ENCODE results near the gene JAM3. TPM values are rescaled to one million over a fixed set of nuclear protein-coding genes. Genes with fewer than 3 reads are reported as not detected.

Gene JAM3
- total RNA-seq, 1 donor, result 61.6 TPM

DNA sequence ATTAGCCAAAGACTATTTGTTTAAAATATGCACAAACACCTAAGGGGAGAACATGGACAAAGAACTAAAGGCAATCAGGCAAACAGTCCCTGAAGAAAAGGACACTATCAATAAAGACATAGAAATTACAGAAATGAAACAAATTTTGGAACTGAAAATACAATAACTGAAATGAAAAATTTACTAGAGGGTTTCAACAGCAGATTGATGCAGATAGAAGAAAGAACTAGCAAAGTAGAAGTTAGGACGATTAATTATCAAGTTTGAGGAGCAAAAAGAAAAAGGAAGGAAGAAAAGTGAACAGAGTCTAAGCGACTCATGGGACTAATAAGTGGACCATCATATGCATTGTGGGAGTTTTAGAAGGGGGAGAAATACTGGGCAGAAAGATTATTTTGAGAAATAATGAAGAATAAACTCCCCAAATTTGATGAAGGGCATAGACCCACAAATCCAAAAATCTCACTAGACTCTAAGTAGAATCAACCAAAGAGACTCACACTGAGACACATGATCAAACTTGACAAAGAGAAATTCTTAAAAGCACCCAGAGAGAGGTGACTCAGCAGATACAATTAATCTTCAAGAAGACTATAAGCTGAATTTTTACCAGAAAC lies 62.9 kb downstream of the JAM3 start:
- no peak overlapping the region for H3K4me3 ChIP-seq (ENCODE audit: low read depth, low read length)
- DNase-seq (ENCODE audit: low read depth), result no peak

DNA sequence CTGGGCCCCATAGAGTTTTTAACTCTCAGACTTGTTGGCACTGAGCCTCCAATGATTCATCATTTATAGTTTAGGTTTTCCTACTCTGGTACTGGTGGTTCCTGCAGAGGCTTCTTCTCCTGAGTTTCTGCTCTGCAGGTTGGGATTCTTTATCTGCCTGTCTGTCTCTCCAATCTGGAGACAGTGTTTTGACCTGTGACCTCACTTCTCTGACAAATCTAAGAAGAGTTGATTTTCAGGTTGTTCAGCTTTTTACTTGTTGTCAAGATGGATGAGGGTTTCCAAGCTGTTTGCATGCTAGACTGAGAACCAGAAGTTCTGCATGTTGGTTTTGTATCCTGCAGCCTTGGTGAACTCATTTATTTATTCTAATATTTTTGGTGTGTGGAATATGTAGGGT lies 63.9 kb downstream of the JAM3 start:
- DNase-seq (ENCODE audit: low read depth), result no peak
- H3K4me3 ChIP-seq (ENCODE audit: low read depth, low read length), result no peak overlapping the region
- no peak for TF ChIP-seq CTCF (IDR thresholded peaks at IDR 0.05; ENCODE audit: insufficient read depth, low read length)

More for the DNA sequence above, 62.9 kb downstream of the JAM3 start:
- no peak for TF ChIP-seq CTCF (IDR thresholded peaks at IDR 0.05; ENCODE audit: insufficient read depth, low read length)

- no peak for TF ChIP-seq CTCF (IDR thresholded peaks at IDR 0.05; ENCODE audit: insufficient read depth, low read length)
- no peak overlapping the region for H3K4me3 ChIP-seq (ENCODE audit: low read depth, low read length)
- no peak for DNase-seq (ENCODE audit: low read depth)
These were observed 65.3 kb downstream of the JAM3 start for GRCh38 chr11:134134167-134134566.

- H3K4me3 ChIP-seq (ENCODE audit: low read depth, low read length), result no peak overlapping the region
- TF ChIP-seq CTCF (IDR thresholded peaks at IDR 0.05; ENCODE audit: insufficient read depth, low read length), result no peak
- no peak for DNase-seq (ENCODE audit: low read depth)
These were observed 69.5 kb downstream of the JAM3 start for GRCh38 chr11:134138376-134138775.

DNA sequence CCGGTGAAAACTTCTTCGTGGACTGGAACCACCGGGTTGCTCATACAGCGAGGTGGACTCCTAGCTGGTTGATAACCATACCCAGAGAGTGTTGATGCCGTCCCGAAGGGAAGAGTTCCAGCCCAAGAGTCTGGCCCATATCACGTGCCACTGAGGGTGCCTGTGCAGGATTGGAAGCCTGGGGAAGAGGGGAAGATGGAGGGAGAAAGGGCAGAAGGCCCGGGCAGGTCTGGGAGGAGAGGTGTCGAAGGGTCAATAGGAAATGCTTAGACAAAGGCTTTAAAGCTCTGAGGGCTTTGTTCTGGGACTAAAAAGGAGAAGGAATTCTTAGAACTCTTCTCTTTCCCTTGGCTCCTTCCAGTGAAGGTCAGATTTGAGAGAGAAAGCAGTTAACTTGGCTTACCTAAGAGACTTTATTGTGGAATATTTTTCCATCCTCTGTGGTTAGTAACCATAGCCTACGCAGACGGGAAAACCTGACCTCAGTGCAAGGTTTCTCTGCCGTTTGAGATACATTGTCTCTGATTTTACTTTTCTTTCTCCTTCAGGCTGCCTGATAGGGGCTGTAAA lies 70.5 kb downstream of the JAM3 start:
- H3K4me3 ChIP-seq (ENCODE audit: low read depth, low read length), result no peak overlapping the region
- no peak for DNase-seq (ENCODE audit: low read depth)
- no peak for TF ChIP-seq CTCF (IDR thresholded peaks at IDR 0.05; ENCODE audit: insufficient read depth, low read length)

DNA sequence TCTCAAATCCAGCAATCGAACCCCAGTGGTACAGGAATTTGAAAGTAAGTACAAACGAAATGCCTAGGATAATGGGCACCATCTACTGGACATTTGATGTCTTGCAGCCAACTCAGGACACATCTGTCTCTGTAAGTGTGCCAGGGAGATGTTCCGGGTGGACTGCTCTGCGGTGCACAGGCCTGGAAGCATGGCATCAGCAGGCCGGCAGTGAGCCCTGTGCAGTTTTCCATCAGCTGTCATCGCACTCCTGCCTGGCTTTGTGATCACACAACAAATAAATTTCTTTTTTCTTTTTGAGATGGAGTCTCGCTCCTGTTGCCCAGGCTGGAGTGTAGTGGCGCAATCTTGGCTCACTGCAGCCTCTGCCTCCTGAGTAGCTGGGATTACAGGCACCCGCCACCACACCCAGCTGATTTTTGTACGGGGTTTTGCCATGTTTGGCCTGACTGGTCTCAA lies 71.0 kb downstream of the JAM3 start:
- TF ChIP-seq CTCF (IDR thresholded peaks at IDR 0.05; ENCODE audit: insufficient read depth, low read length), result peak; percentile 96
- DNase-seq (ENCODE audit: low read depth), result peak; percentile 92
- no peak overlapping the region for H3K4me3 ChIP-seq (ENCODE audit: low read depth, low read length)

Measured in fibroblast of the aortic adventitia (primary cell).